ENCODE results near the gene P2RY8. TPM values are rescaled to one million over a fixed set of nuclear protein-coding genes. Genes with fewer than 3 reads are reported as not detected.

Gene P2RY8
- total RNA-seq, 1 experiment from 2014 or later = not detected

DNA sequence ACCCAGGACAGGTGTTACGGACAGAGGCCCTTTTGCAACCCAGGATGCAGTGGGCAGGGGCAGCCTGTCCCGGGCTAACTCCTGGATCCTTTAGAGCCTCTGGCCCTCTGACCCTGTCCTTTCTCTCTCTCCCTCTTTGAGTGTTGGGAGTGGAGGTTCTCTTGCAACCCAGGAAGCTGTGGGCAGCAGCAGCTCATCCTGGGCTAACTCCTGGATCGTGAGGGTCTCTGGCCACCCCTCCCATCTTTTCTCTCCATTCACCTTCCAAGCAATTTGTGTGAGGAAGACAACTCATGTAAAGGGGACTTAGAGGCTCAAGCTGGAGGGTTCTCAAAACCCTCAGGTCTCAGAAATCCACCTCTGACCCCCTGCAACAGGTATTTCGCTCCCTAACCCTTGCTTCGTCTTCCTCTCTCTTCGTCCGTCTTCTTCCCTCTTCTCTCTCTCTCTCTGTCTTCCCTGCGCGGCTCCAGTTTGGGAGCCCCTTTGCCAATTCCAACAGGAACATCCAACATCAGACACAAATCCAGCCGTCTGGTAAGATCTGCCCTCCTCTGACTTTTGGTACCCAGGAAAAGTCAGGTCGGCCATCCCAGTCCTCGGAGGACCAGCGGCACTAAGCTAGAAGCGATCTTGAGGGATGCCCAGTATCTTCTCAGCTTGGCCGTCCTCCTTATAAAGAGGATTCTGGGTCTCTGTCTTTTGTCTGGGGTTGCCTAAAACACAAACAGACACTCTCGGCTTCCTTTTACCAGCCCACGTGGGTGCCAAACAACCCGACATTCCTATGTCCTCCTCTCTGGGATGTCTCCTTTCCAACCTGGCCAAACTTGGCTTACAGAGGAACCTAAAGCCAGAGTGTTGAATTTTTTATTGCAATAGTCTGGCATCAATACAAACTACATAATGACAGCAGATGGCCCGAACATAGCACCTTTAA, 92.2 kb downstream of the P2RY8 start:
- Histone ChIP-seq H3K27me3 (replicated peaks; ENCODE audit: insufficient read depth, low read depth, low read length, poor library complexity) (no peaks in the 10 kb centered on the region), H3K4me3 (ENCODE audit: low read depth, low read length, poor library complexity, severe bottlenecking) (no peak overlapping the region), H3K27ac (ENCODE audit: low read depth, low read length, poor library complexity, severe bottlenecking) (no peak overlapping the region), H3K36me3 (ENCODE audit: insufficient read depth, low read length, poor library complexity, severe bottlenecking) (no peaks in the 10 kb centered on the region), H3K4me1 (ENCODE audit: insufficient read depth, low read length, poor library complexity, severe bottlenecking) (no peaks in the 10 kb centered on the region), H3K9me3 (ENCODE audit: low read depth, low read length, poor library complexity, severe bottlenecking) (no peaks in the 10 kb centered on the region)
- ChIA-PET POLR2A (ENCODE audit: low non-redundant PET) (no interaction called here), CTCF (no interaction called here)
- DNase-seq (ENCODE audit: low spot score) = no peak
- no TSS peak for BruUV-seq (replicated peaks)
- intact Hi-C loops (cut with micrococcal nuclease; ENCODE audit: unreplicated experiment) = no loop called here
- no peak for TF ChIP-seq EZH2 (IDR thresholded peaks at IDR 0.05; ENCODE audit: borderline replicate concordance, low read depth, low read length, poor library complexity, severe bottlenecking)
- TF ChIP-seq, protein P1, sequence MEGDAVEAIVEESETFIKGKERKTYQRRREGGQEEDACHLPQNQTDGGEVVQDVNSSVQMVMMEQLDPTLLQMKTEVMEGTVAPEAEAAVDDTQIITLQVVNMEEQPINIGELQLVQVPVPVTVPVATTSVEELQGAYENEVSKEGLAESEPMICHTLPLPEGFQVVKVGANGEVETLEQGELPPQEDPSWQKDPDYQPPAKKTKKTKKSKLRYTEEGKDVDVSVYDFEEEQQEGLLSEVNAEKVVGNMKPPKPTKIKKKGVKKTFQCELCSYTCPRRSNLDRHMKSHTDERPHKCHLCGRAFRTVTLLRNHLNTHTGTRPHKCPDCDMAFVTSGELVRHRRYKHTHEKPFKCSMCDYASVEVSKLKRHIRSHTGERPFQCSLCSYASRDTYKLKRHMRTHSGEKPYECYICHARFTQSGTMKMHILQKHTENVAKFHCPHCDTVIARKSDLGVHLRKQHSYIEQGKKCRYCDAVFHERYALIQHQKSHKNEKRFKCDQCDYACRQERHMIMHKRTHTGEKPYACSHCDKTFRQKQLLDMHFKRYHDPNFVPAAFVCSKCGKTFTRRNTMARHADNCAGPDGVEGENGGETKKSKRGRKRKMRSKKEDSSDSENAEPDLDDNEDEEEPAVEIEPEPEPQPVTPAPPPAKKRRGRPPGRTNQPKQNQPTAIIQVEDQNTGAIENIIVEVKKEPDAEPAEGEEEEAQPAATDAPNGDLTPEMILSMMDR (conservative IDR thresholded peaks at IDR 0.05; ENCODE audit: low read depth, low read length) = no peak

DNA sequence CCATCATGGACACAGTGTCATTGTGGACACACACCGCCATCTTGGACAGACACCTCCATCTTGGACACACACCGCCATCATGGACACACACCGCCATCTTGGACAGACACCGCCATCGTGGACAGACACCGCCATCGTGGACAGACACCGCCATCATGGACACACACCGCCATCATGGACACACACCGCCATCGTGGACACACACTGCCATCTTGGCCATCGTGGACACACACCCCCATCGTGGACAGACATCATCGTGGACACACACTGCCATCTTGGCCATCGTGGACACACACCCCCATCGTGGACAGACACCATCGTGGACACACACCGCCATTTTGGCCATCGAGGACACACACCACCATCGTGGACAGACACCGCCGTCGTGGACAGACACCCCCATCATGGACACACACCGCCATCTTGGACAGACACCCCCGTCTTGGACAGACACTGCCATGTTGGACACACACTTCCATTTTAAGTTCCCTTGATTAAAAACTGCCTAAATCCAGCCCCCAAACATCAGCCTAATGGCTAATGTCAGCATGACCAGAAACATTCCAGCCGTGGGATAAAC, 93.4 kb downstream of the P2RY8 start:
- CTCF ChIA-PET = no interaction called here
- H3K36me3 ChIP-seq (ENCODE audit: insufficient read depth, low read length, poor library complexity, severe bottlenecking) = no peaks in the 10 kb centered on the region
- no TSS peak for BruUV-seq (replicated peaks)
- POLR2A ChIA-PET (ENCODE audit: low non-redundant PET) = no interaction called here
- no peaks in the 10 kb centered on the region for H3K4me1 ChIP-seq (ENCODE audit: insufficient read depth, low read length, poor library complexity, severe bottlenecking)
- no peak overlapping the region for H3K4me3 ChIP-seq (ENCODE audit: low read depth, low read length, poor library complexity, severe bottlenecking)
- intact Hi-C loops (cut with micrococcal nuclease; ENCODE audit: unreplicated experiment) = no loop called here
- DNase-seq (ENCODE audit: low spot score) = no peak
- no peak overlapping the region for H3K27ac ChIP-seq (ENCODE audit: low read depth, low read length, poor library complexity, severe bottlenecking)
- H3K9me3 ChIP-seq (ENCODE audit: low read depth, low read length, poor library complexity, severe bottlenecking) = no peaks in the 10 kb centered on the region
- TF ChIP-seq EZH2 (IDR thresholded peaks at IDR 0.05; ENCODE audit: borderline replicate concordance, low read depth, low read length, poor library complexity, severe bottlenecking) = no peak
- TF ChIP-seq, protein P1 (conservative IDR thresholded peaks at IDR 0.05; ENCODE audit: low read depth, low read length) = no peak
- no peaks in the 10 kb centered on the region for H3K27me3 ChIP-seq (replicated peaks; ENCODE audit: insufficient read depth, low read depth, low read length, poor library complexity)

DNA sequence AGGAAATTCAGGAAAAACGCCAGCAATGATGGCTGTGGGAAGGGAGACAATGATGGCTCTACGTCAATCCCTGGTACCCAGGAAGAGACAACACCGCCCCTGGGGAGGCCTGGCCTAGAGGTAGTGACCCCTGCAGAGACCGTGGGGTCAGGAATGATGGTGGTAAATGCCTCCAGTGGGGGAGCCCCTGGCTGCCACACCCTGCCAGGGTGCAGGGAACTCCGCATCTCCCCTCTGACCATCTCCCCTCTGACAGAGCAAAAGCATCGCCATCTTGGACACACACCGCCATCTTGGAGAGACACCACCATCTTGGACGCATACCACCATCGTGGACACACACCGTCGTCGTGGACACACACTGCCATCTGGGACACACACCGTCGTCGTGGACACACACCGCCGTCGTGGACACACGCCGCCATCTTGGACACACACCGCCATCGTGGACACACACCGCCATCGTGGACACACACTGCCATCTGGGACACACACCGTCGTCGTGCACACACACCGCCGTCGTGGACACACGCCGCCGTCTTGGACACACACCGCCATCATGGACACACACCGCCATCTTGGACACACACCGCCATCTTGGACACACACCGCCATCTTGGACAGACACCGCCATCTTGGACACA, 94.1 kb downstream of the P2RY8 start:
- POLR2A ChIA-PET (ENCODE audit: low non-redundant PET) = no interaction called here
- no peaks in the 10 kb centered on the region for H3K27me3 ChIP-seq (replicated peaks; ENCODE audit: insufficient read depth, low read depth, low read length, poor library complexity)
- no peaks in the 10 kb centered on the region for H3K36me3 ChIP-seq (ENCODE audit: insufficient read depth, low read length, poor library complexity, severe bottlenecking)
- intact Hi-C loops (cut with micrococcal nuclease; ENCODE audit: unreplicated experiment) = no loop called here
- no peak overlapping the region for H3K27ac ChIP-seq (ENCODE audit: low read depth, low read length, poor library complexity, severe bottlenecking)
- no peak for TF ChIP-seq EZH2 (IDR thresholded peaks at IDR 0.05; ENCODE audit: borderline replicate concordance, low read depth, low read length, poor library complexity, severe bottlenecking)
- TF ChIP-seq, protein P1 (conservative IDR thresholded peaks at IDR 0.05; ENCODE audit: low read depth, low read length) = no peak
- H3K4me1 ChIP-seq (ENCODE audit: insufficient read depth, low read length, poor library complexity, severe bottlenecking) = no peaks in the 10 kb centered on the region
- CTCF ChIA-PET = no interaction called here
- no peaks in the 10 kb centered on the region for H3K9me3 ChIP-seq (ENCODE audit: low read depth, low read length, poor library complexity, severe bottlenecking)
- H3K4me3 ChIP-seq (ENCODE audit: low read depth, low read length, poor library complexity, severe bottlenecking) = no peak overlapping the region
- no peak for DNase-seq (ENCODE audit: low spot score)
- BruUV-seq (replicated peaks) = no TSS peak

All from A673 (cell line).